ENCODE results near the gene SPATA3.

Gene SPATA3

GRCh38 chr2:230991598-230991997, 4.3 kb upstream of the SPATA3 start:
- Histone ChIP-seq H3K4me2 (ENCODE audit: low read depth, low read length, poor library complexity, severe bottlenecking) (no peak overlapping the region), H3K9me3 (ENCODE audit: insufficient read depth, low read length) (no peaks in the 10 kb centered on the region), H3K9me2 (replicated peaks; ENCODE audit: insufficient read depth, low read length) (no peaks in the 10 kb centered on the region), H4K20me1 (ENCODE audit: low read depth, low read length) (no peaks in the 10 kb centered on the region), H3K27ac (ENCODE audit: low read depth, low read length) (no peak overlapping the region), H2AFZ (ENCODE audit: low read depth, low read length, severe bottlenecking) (no peak overlapping the region), H3K36me3 (ENCODE audit: low read length) (no peaks in the 10 kb centered on the region), H3F3A (ENCODE audit: insufficient read depth) (no peaks in the 10 kb centered on the region), H3K27me3 (ENCODE audit: low read length) (no peaks in the 10 kb centered on the region), H3K4me3 (ENCODE audit: insufficient read depth, low read length, poor library complexity, severe bottlenecking) (no peak overlapping the region), H3K9ac (ENCODE audit: low read length) (no peak overlapping the region), H3K79me2 (ENCODE audit: insufficient read depth, low read length) (no peaks in the 10 kb centered on the region)
- no peak for TF ChIP-seq EZH2phosphoT487 (conservative IDR thresholded peaks at IDR 0.05; ENCODE audit: low read length)
- TF ChIP-seq, protein P1, sequence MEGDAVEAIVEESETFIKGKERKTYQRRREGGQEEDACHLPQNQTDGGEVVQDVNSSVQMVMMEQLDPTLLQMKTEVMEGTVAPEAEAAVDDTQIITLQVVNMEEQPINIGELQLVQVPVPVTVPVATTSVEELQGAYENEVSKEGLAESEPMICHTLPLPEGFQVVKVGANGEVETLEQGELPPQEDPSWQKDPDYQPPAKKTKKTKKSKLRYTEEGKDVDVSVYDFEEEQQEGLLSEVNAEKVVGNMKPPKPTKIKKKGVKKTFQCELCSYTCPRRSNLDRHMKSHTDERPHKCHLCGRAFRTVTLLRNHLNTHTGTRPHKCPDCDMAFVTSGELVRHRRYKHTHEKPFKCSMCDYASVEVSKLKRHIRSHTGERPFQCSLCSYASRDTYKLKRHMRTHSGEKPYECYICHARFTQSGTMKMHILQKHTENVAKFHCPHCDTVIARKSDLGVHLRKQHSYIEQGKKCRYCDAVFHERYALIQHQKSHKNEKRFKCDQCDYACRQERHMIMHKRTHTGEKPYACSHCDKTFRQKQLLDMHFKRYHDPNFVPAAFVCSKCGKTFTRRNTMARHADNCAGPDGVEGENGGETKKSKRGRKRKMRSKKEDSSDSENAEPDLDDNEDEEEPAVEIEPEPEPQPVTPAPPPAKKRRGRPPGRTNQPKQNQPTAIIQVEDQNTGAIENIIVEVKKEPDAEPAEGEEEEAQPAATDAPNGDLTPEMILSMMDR (IDR thresholded peaks at IDR 0.05; ENCODE audit: insufficient read depth, low read length, poor library complexity, severe bottlenecking) = no peak

DNA sequence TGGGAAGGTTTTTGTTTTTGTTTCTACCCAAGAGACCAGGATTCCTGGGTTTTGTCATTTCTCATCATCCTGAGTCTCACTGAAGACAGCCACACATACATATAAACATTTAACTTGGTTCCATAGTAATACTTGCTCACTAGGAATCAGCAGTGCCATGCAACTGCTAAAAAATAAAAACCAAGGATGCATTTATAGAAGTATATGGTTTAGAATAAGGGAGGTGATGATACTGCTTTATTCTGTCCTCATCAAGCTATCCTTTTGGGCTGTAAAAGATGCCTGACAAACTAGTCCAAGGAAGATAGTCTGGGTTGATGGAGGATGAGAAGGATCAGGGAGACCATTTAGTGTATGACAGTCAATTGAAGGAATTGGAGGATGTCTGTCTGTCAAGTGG, 740 bp downstream of the SPATA3 start:
- H2AFZ ChIP-seq (ENCODE audit: low read depth, low read length, severe bottlenecking) = no peak overlapping the region
- no peaks in the 10 kb centered on the region for H3K27me3 ChIP-seq (ENCODE audit: low read length)
- H3F3A ChIP-seq (ENCODE audit: insufficient read depth) = no peaks in the 10 kb centered on the region
- no peak for TF ChIP-seq EZH2phosphoT487 (conservative IDR thresholded peaks at IDR 0.05; ENCODE audit: low read length)
- TF ChIP-seq, protein P1 (IDR thresholded peaks at IDR 0.05; ENCODE audit: insufficient read depth, low read length, poor library complexity, severe bottlenecking) = no peak
- H3K27ac ChIP-seq (ENCODE audit: low read depth, low read length) = no peak overlapping the region
- H3K9ac ChIP-seq (ENCODE audit: low read length) = no peak overlapping the region
- H3K79me2 ChIP-seq (ENCODE audit: insufficient read depth, low read length) = no peaks in the 10 kb centered on the region
- H3K4me2 ChIP-seq (ENCODE audit: low read depth, low read length, poor library complexity, severe bottlenecking) = no peak overlapping the region
- no peaks in the 10 kb centered on the region for H3K9me2 ChIP-seq (replicated peaks; ENCODE audit: insufficient read depth, low read length)
- H3K9me3 ChIP-seq (ENCODE audit: insufficient read depth, low read length) = no peaks in the 10 kb centered on the region
- no peak overlapping the region for H3K4me3 ChIP-seq (ENCODE audit: insufficient read depth, low read length, poor library complexity, severe bottlenecking)
- no peaks in the 10 kb centered on the region for H4K20me1 ChIP-seq (ENCODE audit: low read depth, low read length)
- H3K36me3 ChIP-seq (ENCODE audit: low read length) = no peaks in the 10 kb centered on the region

- Histone ChIP-seq H3K36me3 (ENCODE audit: low read length) (no peaks in the 10 kb centered on the region), H3F3A (ENCODE audit: insufficient read depth) (no peaks in the 10 kb centered on the region), H3K79me2 (ENCODE audit: insufficient read depth, low read length) (no peaks in the 10 kb centered on the region), H4K20me1 (ENCODE audit: low read depth, low read length) (no peaks in the 10 kb centered on the region), H3K4me2 (ENCODE audit: low read depth, low read length, poor library complexity, severe bottlenecking) (no peak overlapping the region), H2AFZ (ENCODE audit: low read depth, low read length, severe bottlenecking) (no peak overlapping the region), H3K27me3 (ENCODE audit: low read length) (no peaks in the 10 kb centered on the region), H3K9me2 (replicated peaks; ENCODE audit: insufficient read depth, low read length) (no peaks in the 10 kb centered on the region), H3K9me3 (ENCODE audit: insufficient read depth, low read length) (no peaks in the 10 kb centered on the region), H3K4me3 (ENCODE audit: insufficient read depth, low read length, poor library complexity, severe bottlenecking) (no peak overlapping the region), H3K27ac (ENCODE audit: low read depth, low read length) (no peak overlapping the region), H3K9ac (ENCODE audit: low read length) (no peak overlapping the region)
- TF ChIP-seq, protein P1 (IDR thresholded peaks at IDR 0.05; ENCODE audit: insufficient read depth, low read length, poor library complexity, severe bottlenecking) = no peak
- TF ChIP-seq EZH2phosphoT487 (conservative IDR thresholded peaks at IDR 0.05; ENCODE audit: low read length) = no peak
Measured at GRCh38 chr2:230998882-230999281, 3.0 kb downstream of the SPATA3 start.

All from SU-DHL-6 (cell line).